ENCODE results near the gene COPB2. TPM values are rescaled to one million over a fixed set of nuclear protein-coding genes. Genes with fewer than 3 reads are reported as not detected.

Gene COPB2
- total and polyA plus RNA-seq, 2 of the 8 experiments (the other 6 are each of a cell fraction or from before 2014, with no cell fraction given), result 40.3 to 119 TPM

DNA sequence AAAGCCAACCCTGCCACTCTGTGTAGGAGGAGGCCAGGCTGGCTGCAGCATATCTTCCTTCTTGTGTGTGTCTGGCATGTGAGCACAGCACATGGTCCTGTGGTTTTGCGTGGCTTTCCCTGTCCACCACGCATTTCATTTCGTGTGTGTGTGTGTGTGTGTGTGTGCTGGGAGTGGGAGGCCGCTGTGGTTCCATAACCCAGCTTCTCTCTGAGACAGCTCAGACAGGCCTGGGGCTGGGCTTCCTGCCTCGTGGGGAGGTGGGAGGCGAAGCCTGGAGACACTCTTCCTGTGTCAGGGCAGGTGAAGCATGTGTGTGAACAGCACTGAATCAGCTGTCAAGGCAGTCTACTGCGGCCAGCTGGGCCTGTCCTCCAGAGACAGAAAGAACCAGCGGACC, 61.6 kb downstream of the COPB2 start (continued):
- TF ChIP-seq CHD7 (IDR thresholded peaks at IDR 0.05; ENCODE audit: insufficient replicate concordance, low read length) (no peak), ATF2 (IDR thresholded peaks at IDR 0.05; ENCODE audit: low read length) (no peak)

Measured in H1 (cell line).